HG03135 (cell line): ENCODE data around the gene PIM2.
A peak's percentile ranks its signal among the peaks of the same experiment; 100 is the strongest.
"Not testable (repeated sequence)": the region's sequence is repeated elsewhere in the genome, so short reads cannot be mapped to it uniquely, and the experiment has no call there.

Experiments used
- ATAC-seq: cut with Tn5 transposase; IDR thresholded peaks from one replicate; pipeline ENCODE4 v1.9.1; 2021; ENCODE audit warnings: mild to moderate bottlenecking, moderate library complexity; ENCODE audit not compliant: unreplicated experiment

The PIM2 gene

DNA sequence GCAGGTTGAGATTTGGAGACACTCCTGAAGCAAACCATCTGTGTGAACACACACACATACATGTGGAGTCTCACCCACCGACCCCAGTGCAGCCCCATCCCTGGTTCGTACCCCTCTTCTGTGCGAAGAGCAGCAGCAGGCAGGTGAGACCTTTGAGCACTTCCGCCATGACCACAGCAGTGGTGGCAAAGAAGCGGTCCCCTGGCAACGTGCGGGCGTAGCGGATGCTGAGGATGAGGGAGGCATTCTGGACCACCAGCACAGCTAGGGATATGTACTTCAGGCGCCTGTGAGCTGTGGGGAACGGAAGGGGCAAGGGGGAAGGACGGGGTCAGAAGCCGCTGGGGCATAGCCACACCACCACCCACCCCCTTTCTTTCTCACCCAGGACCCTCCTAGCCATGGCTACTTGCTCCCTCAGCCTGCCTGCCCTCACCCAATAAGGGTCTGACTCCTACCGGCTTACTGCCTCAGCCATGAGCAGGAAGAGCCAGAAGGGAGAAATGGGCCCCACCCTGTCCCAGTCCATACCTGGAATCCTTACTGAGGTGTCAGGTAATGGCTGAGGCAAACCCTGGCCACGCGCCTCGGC is 9.0 kb downstream of the PIM2 start:
- no peak for ATAC-seq

DNA sequence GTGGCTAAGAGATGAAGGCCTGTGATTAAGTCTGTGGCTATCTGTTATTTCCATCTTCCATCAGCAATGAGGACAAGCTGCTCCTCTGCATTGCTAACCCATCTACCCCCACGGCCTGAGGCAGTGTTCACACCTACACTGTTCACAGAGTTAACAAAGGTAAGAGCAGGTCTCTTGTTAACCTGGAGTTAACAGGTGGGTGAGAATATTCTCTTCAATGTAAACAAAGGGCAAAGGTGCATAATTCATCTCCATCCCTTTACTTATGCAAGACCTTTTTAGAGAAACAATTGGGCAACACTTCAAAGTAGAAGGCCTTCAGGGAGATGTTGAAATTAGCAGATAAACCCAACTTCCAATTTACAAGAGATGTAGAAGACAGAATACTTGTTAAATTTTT is 10.2 kb downstream of the PIM2 start:
- no peak for ATAC-seq

DNA sequence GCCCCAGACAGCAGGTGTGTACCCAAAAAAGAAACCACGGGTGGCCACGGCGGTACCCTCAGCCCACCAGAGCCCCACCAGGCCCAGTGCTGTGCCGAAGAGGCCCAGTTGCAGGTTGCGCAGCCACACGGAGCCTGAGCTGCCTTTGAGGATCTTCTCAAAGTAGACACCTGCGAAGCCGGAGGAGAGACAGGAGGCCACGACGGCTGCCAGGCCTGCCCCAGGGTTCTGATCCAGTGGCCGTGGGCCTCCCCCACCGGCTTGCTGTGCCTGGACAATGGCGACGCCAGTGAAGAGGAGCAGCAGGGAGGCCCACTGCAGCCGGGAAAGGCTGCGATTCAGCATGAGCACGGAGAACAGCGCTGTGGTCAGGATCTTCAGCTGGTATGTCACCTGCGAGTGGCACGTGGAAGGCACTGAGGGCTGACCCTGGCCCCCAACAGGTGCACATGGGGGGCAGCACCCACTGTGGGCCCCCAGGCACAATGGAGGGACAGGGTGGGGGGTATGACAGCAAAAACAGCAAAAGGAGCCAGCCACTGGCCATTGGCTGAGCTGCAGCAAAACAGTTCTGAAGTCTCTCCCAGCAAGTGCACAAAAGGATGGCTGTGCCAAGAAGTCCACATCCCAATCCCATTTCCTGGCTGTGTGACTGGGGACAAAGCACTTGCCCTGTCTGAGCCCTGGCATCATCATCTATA is 13.6 kb downstream of the PIM2 start:
- ATAC-seq: no peak

DNA sequence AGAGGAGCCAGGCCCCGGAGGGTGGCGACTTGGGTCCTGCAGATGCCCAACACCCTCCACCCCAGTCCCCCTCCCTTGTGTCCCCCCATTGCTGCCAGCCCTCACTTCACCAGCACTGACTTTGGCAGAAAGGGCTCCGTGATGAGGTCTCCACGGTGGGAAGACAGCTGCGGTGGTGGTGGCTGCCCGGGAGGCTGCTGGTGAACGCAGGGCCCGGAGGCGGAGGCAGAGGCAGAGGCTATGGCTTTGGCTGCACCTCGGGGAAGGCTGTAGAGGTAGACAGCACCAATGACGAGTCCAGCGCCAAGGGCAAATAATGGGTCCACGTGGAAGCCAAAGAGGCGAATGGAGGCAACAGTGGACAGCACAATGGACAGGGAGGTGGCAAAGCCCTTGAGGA is 14.2 kb downstream of the PIM2 start:
- ATAC-seq: no peak

DNA sequence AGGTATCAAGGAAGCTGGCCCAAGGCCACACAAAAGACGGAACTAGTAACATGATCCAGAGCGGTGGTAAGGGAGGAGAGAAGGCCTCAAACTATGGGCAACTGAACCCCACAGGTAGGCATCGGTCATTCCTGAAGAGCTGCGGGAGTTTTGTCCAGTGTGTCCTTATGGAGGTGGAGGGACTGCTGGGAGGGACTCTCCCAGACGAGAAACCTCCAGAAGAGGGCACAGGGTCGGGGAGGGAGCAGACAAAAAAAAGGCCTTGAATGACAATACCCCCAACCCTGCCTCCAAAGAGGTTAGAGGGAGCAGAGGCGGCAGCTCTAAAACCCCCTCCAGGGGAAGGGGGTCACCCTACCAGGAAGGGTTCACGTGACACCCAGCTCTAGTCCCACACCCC is 14.6 kb downstream of the PIM2 start:
- ATAC-seq: no peak

DNA sequence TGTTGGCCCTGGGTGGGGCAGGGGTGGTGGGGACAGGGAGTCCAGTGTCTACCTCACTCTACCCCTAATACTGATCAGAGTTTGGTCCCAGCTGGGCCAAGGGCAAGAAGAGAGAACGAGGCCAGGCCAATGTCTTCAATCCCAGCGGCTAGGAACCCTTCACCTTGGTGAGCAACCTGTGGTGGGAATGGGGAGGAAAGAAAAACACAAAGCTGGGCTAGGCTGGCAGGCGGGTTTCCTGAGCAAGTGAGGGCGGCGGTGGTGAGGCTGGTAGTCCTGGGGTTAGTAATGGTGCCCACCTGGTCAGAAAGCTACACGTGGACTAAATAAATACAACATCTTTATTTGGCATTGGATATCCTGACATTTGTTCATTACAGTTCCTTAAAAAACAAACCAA is 15.5 kb downstream of the PIM2 start:
- no peak for ATAC-seq

DNA sequence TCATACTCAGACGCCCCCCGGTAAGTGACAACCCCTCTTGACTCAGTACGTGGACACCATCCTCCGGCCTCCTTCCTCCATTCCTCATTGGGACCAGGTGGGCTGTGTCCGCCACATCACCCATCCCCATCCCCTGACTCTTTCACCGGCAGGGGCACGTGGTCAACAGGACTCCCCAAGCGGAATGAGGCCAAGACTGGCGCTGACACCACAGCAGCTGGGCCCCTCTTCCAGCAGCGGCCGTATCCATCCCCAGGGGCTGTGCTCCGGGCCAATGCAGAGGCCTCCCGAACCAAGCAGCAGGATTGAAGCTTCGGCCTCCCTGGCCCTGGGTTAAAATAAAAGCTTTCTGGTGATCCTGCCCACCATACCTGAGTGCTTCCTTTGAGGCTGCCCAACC is 16.0 kb downstream of the PIM2 start:
- ATAC-seq: no peak

DNA sequence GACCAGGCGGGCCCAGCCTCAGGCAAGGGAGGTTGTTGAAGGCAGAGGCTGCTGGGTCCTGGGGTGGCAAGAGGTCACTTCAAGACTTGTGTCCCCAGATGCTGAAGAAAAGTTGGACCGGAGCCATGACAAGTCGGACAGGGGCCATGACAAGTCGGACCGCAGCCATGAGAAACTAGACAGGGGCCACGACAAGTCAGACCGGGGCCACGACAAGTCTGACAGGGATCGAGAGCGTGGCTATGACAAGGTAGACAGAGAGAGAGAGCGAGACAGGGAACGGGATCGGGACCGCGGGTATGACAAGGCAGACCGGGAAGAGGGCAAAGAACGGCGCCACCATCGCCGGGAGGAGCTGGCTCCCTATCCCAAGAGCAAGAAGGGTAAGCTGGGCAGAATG is 16.7 kb downstream of the PIM2 start:
- ATAC-seq: no peak

DNA sequence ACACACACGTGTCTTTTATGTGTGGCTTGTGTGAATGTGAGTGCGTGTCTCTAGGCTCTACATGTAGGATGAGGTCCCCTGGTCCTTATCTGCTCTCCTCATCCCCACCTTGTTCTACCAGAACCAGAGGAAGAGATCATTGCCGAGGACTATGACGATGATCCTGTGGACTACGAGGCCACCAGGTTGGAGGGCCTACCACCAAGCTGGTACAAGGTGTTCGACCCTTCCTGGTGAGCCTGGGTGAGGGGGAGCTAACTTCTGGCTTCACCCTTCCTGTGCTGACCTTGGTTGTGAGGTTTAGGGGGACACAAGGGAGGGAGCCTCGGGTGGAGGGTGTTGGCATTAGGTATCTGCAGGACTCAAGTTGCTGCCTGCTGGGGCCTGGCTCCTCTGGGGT is 17.8 kb downstream of the PIM2 start:
- no peak for ATAC-seq

DNA sequence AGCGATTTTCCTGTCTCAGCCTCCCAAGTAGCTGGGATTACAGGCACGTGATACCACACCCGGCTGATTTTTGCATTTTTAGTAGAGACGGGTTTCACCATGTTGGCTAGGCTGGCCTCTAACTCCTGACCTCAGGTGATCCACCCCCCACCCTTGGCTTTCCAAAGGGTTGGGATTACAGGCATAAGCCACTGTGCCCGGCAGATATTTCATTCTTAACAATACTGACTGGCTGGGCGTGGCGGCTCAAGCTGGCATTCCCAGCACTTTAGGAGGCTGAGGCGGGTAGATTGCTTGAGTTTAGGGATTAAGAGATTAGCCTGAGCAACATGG is 19.8 kb downstream of the PIM2 start:
- no peak for ATAC-seq

DNA sequence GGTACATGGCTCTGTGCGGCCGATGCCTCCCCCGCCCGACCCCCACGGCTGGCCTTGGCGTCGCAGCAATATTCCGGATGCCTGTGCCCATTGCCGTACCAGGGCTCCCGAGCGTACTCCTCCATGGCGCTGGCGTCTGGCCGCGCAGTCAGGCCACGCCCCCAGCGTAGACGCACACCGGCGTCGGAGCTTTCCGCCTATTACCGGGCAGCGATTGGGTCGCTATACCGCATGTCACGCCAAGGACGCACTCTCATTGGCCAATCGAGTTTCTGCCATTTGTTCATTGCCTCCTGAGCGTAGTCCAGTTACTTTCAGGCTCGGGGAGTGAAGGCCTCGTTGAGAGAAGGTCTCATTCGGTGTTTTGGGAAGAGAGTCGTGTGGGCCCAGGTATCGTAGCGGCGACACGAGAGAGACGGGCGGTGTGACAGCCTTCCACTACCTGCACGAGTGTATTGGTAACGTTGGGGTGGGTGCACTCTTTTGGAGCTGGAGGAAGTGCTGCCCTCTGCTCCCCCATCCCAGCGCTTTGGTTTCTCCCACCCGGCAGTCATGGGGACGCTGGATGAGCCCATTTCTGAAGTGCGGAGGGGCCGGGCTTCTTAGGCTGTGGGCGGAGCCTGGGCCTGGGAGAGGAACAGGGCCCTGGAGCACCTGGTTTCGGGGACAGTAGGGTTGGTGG is 21.1 kb downstream of the PIM2 start, which contains the start of the genes PQBP1 and TIMM17B:
PQBP1 (plus strand) TSS at position 306 of the 682 bp plus-strand sequence. CDS start 580 bp downstream, outside the sequence.
TIMM17B (minus strand) TSS at position 144 of the 682 bp plus-strand sequence; CDS start at position 125, 19 bp downstream.
- ATAC-seq: peak; percentile 86

DNA sequence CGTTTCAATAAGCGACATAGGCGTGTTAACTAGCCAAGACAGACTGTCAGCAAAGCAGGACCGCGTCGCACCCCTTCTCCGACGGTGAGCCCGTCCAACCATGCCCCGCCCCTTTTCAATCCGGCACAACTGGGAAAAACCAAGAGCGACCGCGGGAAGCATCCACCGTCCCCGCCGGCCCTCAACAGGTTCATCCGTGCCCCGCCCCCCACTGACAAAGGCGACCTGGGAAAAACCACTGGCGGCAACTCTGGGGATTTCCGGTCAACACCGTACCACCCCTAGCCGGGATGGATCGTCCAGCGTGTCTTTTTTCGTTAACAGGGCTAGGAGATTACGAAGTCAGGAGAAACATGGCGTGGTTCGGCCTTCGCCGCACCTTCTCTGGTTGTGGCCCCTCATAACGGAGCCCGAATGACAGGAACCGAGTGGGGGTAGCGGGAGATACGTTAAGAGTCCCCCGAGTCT is 21.6 kb downstream of the PIM2 start:
- ATAC-seq: no peak

DNA sequence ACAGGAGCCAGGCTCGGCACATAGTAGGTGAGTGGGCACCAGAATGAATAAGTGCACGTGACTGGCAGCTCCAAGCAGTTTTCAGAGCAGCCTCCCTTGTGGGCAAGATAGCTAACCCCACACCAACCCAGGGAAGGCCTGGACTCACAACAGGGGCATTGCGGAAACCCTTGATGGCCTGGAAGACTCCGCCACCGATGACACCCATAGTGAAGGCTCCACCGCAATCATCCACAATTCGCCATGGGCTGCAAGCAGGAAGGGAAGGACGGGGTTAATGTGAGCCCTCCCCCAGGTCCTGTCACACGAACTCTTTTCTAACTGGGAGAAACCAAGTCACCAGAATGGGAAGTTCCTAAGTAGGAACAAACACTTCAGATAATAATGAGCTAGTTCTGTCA is 22.2 kb downstream of the PIM2 start:
- ATAC-seq: no peak

DNA sequence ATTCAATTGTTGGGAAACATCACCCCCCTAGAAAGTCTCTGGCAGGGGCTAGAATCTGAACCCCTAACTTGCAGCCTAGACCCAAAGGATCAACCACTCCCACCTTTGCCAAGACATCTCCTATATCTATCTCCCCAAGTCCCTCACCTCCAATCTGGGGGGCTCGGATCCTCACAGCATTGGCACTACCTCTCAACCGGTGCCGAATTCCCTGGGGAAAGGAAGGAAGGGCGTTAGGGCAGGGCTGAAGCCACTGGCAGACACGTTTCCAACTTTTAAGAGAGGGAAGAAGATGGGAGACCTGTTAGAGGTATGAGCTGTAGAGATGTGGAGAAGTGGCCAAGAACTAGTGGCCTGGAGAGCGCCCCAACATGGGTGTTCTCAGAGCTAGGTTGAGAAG is 23.9 kb downstream of the PIM2 start:
- no peak for ATAC-seq

DNA sequence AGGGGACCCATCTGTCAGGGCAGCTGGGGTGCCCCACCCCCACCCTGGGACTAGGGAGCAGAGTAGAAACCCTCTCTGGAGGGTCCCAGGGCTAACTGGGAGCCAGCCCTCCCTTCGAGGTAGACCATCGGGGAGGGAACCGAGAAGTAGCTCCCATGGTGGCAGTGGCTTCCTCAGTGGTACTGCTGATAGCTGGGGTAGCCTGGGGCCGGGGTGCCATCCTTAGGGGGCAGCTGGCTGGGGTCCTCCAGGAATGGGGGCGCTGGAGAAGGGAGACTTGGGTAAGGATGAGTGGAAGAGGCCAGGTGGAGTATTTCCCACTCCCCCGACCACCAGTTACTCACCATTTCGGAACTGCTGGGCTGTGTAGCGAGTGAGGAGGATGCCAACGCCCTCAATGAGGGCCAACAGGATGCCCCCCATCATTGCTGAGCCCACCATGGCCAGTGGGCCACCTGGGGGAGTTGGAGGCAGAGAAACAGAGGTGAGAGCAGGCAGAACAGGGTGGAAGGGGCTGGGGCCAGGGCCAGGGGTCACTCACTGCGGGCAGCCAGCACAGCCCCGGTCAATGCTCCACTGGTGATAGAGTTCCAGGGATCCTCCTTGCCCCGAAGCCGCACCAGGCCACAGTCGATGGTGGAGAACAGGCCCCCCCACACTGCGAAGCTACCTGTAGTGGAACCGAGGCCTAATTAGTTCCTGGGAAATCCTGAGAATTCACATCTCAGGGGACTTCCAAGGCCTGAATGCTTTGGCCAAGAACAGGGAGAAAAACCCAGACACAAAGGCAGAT is 25.1 kb downstream of the PIM2 start:
- no peak for ATAC-seq

DNA sequence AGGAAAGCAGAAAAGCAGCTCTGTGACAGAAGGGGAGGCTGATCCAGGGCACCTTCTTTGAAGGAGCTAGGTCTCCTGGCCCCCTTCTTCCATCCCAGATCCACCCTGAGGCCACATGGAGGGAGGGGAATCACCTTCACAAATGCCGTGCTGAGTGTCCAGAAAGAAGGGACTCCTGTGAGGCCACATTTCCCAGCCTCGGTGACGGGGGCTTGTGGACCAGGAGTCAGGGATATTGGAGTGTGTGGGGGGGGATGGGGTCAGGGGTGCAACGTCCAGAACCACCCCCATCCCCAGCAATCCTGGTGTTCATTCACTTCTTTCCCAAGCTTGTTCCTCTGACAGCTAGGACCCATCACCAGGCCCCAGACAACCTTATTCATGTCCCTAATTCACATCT is 25.9 kb downstream of the PIM2 start:
- no peak for ATAC-seq

DNA sequence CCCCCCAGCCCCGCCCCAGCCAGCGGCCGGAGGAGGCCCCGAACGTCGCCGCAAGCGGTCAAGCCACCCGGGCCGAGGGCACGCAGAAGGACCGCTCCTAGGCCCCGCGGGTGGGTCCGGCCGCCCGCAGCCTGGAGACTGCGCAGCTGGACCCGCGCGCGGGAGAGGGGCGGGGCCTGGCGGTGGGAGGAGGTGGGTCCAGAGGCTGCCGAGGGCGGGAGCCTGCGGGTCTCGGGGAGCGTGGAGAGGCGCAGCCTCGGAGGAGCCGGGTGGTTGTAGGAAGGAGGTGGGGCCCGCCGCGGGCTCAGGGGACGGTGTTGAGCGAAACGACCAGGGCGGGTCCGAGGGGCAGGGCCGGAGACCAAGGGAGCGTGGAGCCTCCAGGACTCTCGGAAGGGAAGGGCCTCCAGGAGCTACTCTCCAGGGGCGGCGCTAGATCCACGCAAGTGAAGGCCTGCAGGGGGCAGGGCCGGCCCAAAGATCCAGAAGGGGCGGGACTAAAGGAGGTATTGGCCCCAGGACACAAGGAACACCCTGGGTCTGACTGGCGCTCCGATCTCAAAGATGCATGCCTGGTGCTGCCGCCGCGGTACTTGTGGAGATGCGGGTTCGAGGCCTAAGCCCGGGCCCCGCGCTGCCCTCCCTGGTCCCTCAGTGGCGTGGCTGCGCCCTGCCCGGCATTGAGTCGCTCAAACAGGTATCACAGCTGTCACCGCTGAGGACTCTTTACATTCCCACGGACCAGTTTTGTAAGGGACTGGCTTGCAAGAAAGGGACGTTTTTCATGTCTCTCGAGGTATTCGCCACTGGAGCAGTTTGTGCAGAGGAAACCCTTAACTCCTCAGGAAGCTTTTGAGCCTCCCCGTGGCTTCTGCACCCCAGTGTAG is 27.2 kb downstream of the PIM2 start:
- peak; percentile 72 for ATAC-seq

DNA sequence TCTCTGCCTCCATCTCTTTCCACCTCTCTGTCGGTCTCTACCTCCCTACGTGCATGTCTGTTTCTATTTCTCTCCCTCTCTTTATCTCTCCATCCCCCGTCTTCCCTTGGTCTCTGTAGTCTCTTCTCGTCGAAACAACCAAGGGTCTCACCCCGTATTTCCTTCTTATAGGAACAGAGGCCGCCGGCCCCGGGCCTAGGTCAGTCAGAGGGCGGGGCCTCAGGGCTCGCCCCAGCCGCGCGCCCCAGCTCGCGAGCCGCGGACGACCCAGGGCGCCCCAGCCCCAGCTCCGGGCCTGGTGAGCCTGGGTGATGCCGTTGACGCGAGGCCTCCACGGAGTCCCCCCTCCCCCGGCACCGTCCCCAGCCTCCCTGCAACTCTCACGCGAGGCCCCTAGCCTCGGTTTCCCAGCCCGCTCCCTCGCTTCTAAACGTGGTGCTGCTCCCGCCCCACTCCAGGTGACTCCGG is 27.9 kb downstream of the PIM2 start:
- peak; percentile 27 for ATAC-seq

DNA sequence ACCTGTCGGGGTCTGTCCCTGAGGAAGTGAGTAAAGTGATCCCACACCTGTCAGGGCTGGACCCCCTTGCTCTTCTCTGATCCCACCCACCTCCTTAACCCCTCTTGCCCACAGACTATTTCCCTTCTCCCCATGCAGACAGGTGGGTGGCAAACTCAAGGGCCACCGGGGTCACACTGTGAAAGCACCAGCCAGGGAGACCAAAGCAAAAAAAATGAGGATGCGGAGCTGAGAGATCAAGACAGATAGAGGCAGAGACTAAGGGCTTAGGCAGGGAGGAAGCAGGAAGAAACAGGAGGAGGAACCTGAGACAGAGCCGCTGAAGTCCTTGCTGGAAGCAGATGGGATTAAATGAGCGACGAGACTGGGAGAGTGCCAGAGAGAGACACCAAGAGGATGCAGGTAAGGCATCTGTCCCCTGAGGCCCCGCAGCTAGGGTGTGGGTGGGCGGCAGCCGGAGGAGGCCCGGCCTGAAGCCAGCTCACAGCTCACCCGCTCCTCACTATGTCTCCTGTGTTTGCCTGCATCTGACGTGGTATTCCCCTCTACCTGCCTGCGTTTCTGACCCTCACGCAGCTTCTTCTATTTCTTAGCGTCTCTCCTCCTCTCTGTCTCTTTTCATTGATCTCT is 28.4 kb downstream of the PIM2 start:
- no peak for ATAC-seq

DNA sequence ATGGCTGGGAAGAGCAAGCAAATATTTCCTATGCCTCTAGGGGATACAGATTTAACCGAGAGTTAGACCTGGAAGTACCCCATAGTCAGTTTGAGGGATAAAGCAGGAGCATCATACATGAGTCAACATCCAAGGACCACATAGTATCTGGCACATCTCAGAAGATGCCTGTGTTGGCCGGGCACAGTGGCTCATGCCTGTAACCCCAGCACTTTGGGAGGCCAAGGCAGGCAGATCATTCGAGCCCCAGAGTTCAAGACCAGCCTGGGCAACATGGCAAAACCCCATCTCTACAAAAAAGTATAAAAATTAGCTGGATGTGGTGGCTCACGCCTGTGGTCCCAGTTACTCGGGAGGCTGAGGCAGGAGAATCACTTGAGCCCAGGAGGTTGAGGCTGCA is 32.2 kb downstream of the PIM2 start:
- not testable (repeated sequence) for ATAC-seq
